Motor neuron (in vitro differentiated cells): ENCODE results near the gene WARS2. TPM values are rescaled to one million over a fixed set of nuclear protein-coding genes. Genes with fewer than 3 reads are reported as not detected.
A peak's percentile ranks its signal among the peaks of the same experiment; 100 is the strongest.
"Not testable (repeated sequence)": the region's sequence is repeated elsewhere in the genome, so short reads cannot be mapped to it uniquely, and the experiment has no call there.

Source experiments
- ATAC-seq, 8 experiments: fragments of 200-7000 bp; cut with Tn5 transposase; replicated peaks in 6 of 8; 2 replicates each; pipeline ENCODE4 v1.8.0; 2021; ENCODE audit warnings: mild to moderate bottlenecking in 8 of 8, moderate library complexity in 8 of 8
- H3K27ac ChIP-seq, 2 donors: fragments of 250-450 bp; sonication (Bioruptor Pico); 2 replicates each; pipeline ENCODE4 v1.9.0; 2021; ENCODE audit warnings: antibody characterized with exemption in 2 of 2, mild to moderate bottlenecking in 2 of 2, moderate library complexity in 1 of 2
- H3K4me1 ChIP-seq, 2 donors: fragments of 250-450 bp; sonication (Bioruptor Pico); replicated peaks in 1 of 2; 2 replicates each; pipeline ENCODE4 v1.6.1; 2021; ENCODE audit warnings: antibody characterized with exemption in 2 of 2, mild to moderate bottlenecking in 2 of 2, moderate library complexity in 1 of 2
- H3K4me3 ChIP-seq, 5 donors: fragments of 250-450 bp; sonication (Bioruptor Pico); 2 replicates each; pipeline ENCODE4 v1.9.0; 2021; ENCODE audit warnings: antibody characterized with exemption in 5 of 5, mild to moderate bottlenecking in 5 of 5, moderate library complexity in 4 of 5
- WGBS, 10 experiments: fragments of 450-650 bp; shearing (Covaris generic); methylation state at CpG; one replicate each; pipeline ENCODE4 v1.0.0; 2022; 5-methylcytosine and 5-hydroxymethylcytosine counted together
- in situ Hi-C, 9 experiments: fragments of 400-800 bp; cut with MboI; loops; one replicate each; pipeline ENCODE4 v1.15.0; 2021; ENCODE audit warnings: low sequenced_read_pairs in 9 of 9, low pct_unique_long_range_greater_than_20kb in 2 of 9; ENCODE audit not compliant: unreplicated experiment in 9 of 9
- total RNA-seq, 8 experiments: library from RNA; unstranded; fragments of 300-600 nt; gene quantifications; 2 replicates each; pipeline versions ENCODE4 v1.2.3 to v1.2.4, GENCODE V29; 2022

Gene WARS2
- 10 to 100 TPM; 11.8 to 20.8 (median 17.2) TPM for total RNA-seq

GRCh38 chr1:119140177-119141019, at the start of gene WARS2:
Gene WARS2, minus strand, starts transcription at chr1:119140653. Its CDS starts 9 bp downstream, at chr1:119140644.
- WGBS, 10 experiments, result 0 to 2% (median 0%) methylated on average over 1 to 32 of the region's 50 CpGs; no CpG with 5 or more reads in 2 of the 10 experiments
- Histone ChIP-seq H3K4me3 (peak within 1 kb of the TSS; percentile 45 to 79 (median 53)), H3K4me1 (peaks cover 14 to 21% of the 10 kb centered on the region in 2 donors), H3K27ac (peak within 1 kb of the TSS; percentile 99)
- in situ Hi-C loops, result no loop called here
- peak; percentile 91 to 94 (median 93) for ATAC-seq

GRCh38 chr1:119188926-119189325, 48.5 kb upstream of the WARS2 start:
- no peak for ATAC-seq
- in situ Hi-C loops, result loop anchor here in 1 of 9 experiments (25.0 kb wide), 1 partner anchor 102 kb away; no protein-coding TSS in a partner anchor
- H3K4me3 ChIP-seq, result no peak overlapping the region
- no peak overlapping the region for H3K27ac ChIP-seq
- WGBS, 10 experiments, result 17 to 96% (median 68%) methylated on average over 1 to 3 of the region's 3 CpGs
- no peaks in the 10 kb centered on the region for H3K4me1 ChIP-seq

GRCh38 chr1:119187416-119187815, 47.0 kb upstream of the WARS2 start:
- 51 to 100% (median 96%) methylated on average over 1 to 2 of the region's 2 CpGs for WGBS, 10 experiments
- no peak overlapping the region for H3K27ac ChIP-seq
- no peak overlapping the region for H3K4me3 ChIP-seq
- in situ Hi-C loops, result loop anchor here in 1 of 9 experiments (25.0 kb wide), 1 partner anchor 100 kb away; no protein-coding TSS in a partner anchor
- no peak for ATAC-seq
- H3K4me1 ChIP-seq, result no peaks in the 10 kb centered on the region

GRCh38 chr1:119186471-119186870, 46.0 kb upstream of the WARS2 start:
- in situ Hi-C loops, result loop anchor here in 1 of 9 experiments (25.0 kb wide), 1 partner anchor 99 kb away; no protein-coding TSS in a partner anchor
- ATAC-seq, result no peak
- Histone ChIP-seq H3K4me1 (peaks cover 0 to 2% of the 10 kb centered on the region in 2 donors), H3K27ac (no peak overlapping the region), H3K4me3 (no peak overlapping the region)
- 92 to 100% (median 100%) methylated on average over 2 of the region's 2 CpGs for WGBS, 10 experiments

- no peak for ATAC-seq
- H3K4me3 ChIP-seq, result no peak overlapping the region
- no peak overlapping the region for H3K27ac ChIP-seq
- peaks cover 0 to 10% of the 10 kb centered on the region in 2 donors for H3K4me1 ChIP-seq
- in situ Hi-C loops, result loop anchor here in 1 of 9 experiments (25.0 kb wide), 1 partner anchor 98 kb away; no protein-coding TSS in a partner anchor
- WGBS, 10 experiments, result 9 to 100% (median 78%) methylated on average over 1 of the region's 1 CpG
These were observed 44.5 kb upstream of the WARS2 start for GRCh38 chr1:119184972-119185371.

GRCh38 chr1:119181218-119181617, 40.8 kb upstream of the WARS2 start:
- in situ Hi-C loops, result loop anchor here in 1 of 9 experiments (25.0 kb wide), 1 partner anchor 94 kb away; no protein-coding TSS in a partner anchor
- Histone ChIP-seq H3K4me1 (peaks cover 0 to 10% of the 10 kb centered on the region in 2 donors), H3K27ac (no peak overlapping the region), H3K4me3 (no peak overlapping the region)
- WGBS, 10 experiments, result 25 to 100% (median 41%) methylated on average over 1 to 3 of the region's 3 CpGs; no CpG with 5 or more reads in 1 of the 10 experiments
- peak in 4 of 8 experiments; percentile 9 to 61 (median 46) for ATAC-seq

- 80 to 100% methylated on average over 5 to 6 of the region's 22 CpGs; no CpG with 5 or more reads in 8 of the 10 experiments for WGBS, 10 experiments
- in situ Hi-C loops, result loop anchor here in 1 of 9 experiments (25.0 kb wide), 1 partner anchor 92 kb away; no protein-coding TSS in a partner anchor
- no peak for ATAC-seq
These were observed 38.6 kb upstream of the WARS2 start for GRCh38 chr1:119179051-119179450.

GRCh38 chr1:119172927-119173326, 32.5 kb upstream of the WARS2 start:
- 60 to 96% (median 94%) methylated on average over 1 to 4 of the region's 10 CpGs; no CpG with 5 or more reads in 7 of the 10 experiments for WGBS, 10 experiments
- H3K4me3 ChIP-seq, H3K4me1 ChIP-seq, in situ Hi-C loops, ATAC-seq, H3K27ac ChIP-seq: not testable (repeated sequence)

More at GRCh38 chr1:119179051-119179450, 38.6 kb upstream of the WARS2 start:
- H3K4me3 ChIP-seq, result no peak overlapping the region
- peaks cover 0 to 10% of the 10 kb centered on the region in 2 donors for H3K4me1 ChIP-seq
- H3K27ac ChIP-seq, result no peak overlapping the region

GRCh38 chr1:119171381-119172010, 31.0 kb upstream of the WARS2 start:
- in situ Hi-C loops, ATAC-seq, H3K4me3 ChIP-seq, H3K4me1 ChIP-seq, H3K27ac ChIP-seq: not testable (repeated sequence)
- 90 to 100% (median 96%) methylated on average over 2 to 18 of the region's 34 CpGs; no CpG with 5 or more reads in 4 of the 10 experiments for WGBS, 10 experiments

GRCh38 chr1:119163396-119163795, 22.9 kb upstream of the WARS2 start:
- in situ Hi-C loops, result no loop called here
- 56 to 100% (median 91%) methylated on average over 1 to 2 of the region's 2 CpGs for WGBS, 10 experiments

GRCh38 chr1:119160866-119161265, 20.4 kb upstream of the WARS2 start:
- Histone ChIP-seq H3K4me3 (no peak overlapping the region), H3K4me1 (no peaks in the 10 kb centered on the region), H3K27ac (no peak overlapping the region)
- ATAC-seq, result peak in 3 of 8 experiments; percentile 31 to 54 (median 53)
- in situ Hi-C loops, result no loop called here
- WGBS, 10 experiments, result 10 to 100% (median 82%) methylated on average over 1 to 4 of the region's 4 CpGs; no CpG with 5 or more reads in 2 of the 10 experiments

More at GRCh38 chr1:119163396-119163795, 22.9 kb upstream of the WARS2 start:
- ATAC-seq, result no peak
- Histone ChIP-seq H3K27ac (no peak overlapping the region), H3K4me3 (no peak overlapping the region), H3K4me1 (no peaks in the 10 kb centered on the region)

- H3K4me1 ChIP-seq, result no peaks in the 10 kb centered on the region
- H3K27ac ChIP-seq, result no peak overlapping the region
- in situ Hi-C loops, result no loop called here
- no peak overlapping the region for H3K4me3 ChIP-seq
- peak in 3 of 8 experiments; percentile 47 to 79 (median 72) for ATAC-seq
- 0 to 100% (median 64%) methylated on average over 1 to 2 of the region's 2 CpGs; no CpG with 5 or more reads in 2 of the 10 experiments for WGBS, 10 experiments
These were observed 20.0 kb upstream of the WARS2 start for GRCh38 chr1:119160409-119160808.
